Measurements from ENCODE around the gene HGFAC.

DNA sequence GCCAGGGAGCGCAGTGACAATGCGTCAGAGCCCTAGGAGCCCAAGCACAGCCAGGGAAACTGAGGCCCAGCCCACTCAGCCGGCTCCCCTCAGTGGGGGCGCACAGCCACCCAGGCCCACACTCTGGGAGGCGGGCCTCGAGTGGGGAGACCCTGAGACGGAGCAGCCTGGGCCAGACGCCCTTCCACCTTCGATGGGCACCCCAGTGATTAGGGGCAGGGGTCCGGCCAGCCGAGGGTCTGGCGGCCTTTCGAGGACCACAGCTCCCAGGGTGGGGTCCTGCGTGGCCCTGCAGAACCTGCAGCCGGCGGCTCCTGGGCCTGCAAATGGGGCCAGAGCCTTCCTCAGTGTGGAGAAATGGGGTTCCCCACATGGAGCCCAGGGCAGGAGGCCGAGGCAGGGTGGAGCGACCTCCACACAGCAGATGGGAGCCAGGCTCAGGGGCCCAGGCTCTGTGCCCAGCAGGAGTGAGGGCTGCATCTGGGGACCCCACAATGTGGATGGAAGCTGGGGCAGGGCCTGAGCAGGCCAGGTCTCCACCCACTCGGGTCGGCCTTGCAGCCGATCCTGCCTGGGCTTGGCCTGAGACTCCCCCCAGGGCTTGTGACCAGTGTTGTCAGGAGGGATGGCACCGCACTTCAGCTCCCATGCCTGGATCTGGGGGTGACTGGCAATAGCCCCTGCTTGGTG lies 5.0 kb downstream of the HGFAC start:
- no peak for TF ChIP-seq TAF1 (IDR thresholded peaks at IDR 0.05; ENCODE audit: low read depth, low read length)
- TF ChIP-seq POLR2A (IDR thresholded peaks at IDR 0.05; ENCODE audit: low read depth, low read length) = no peak
- no peak for TF ChIP-seq POLR2AphosphoS5 (IDR thresholded peaks at IDR 0.05; ENCODE audit: low read depth, low read length)

Data from GM12891 (cell line).